GM18907 (cell line): ENCODE measurements around the gene SLC43A3.
"Not testable (repeated sequence)": the region's sequence is repeated elsewhere in the genome, so short reads cannot be mapped to it uniquely, and the experiment has no call there.

Experiments used
- ATAC-seq: cut with Tn5 transposase; IDR thresholded peaks from one replicate; pipeline ENCODE4 v1.9.1; 2021; ENCODE audit warnings: mild to moderate bottlenecking, moderate library complexity; ENCODE audit not compliant: unreplicated experiment

The SLC43A3 gene

GRCh38 chr11:57407941-57408475 is 18.9 kb downstream of the SLC43A3 start:
- no peak for ATAC-seq

GRCh38 chr11:57407010-57407920 is 19.7 kb downstream of the SLC43A3 start:
- no peak for ATAC-seq

GRCh38 chr11:57406337-57406904 is 20.5 kb downstream of the SLC43A3 start:
- peak; percentile 96 for ATAC-seq

GRCh38 chr11:57405271-57405860 is 21.6 kb downstream of the SLC43A3 start:
- ATAC-seq, result no peak

GRCh38 chr11:57403802-57404147 is 23.1 kb downstream of the SLC43A3 start:
- no peak for ATAC-seq

GRCh38 chr11:57403003-57403801 is 23.7 kb downstream of the SLC43A3 start:
- ATAC-seq, result not testable (repeated sequence)

- ATAC-seq, result no peak
Observed at GRCh38 chr11:57402188-57403002, 24.5 kb downstream of the SLC43A3 start.

GRCh38 chr11:57399972-57400578 is 26.8 kb downstream of the SLC43A3 start:
- ATAC-seq, result no peak

DNA sequence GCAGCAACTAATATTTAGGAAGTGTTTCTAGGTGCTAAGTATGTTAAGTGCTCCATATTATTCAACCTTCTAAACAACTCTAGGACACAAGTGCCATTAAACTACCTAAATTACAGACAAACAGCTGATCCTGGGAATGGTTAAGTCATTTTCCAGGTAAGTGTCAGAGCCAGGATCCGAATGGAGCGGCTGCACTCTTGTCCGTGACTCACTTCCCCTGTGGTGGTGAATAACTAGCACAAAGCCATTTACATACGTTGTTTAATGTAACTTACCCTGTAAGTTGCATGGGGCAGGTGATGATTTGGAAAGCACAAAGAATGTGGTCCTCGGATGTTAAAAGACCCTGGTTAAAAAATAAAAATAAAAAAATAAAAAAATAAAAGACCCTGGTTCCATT is 27.7 kb downstream of the SLC43A3 start:
- ATAC-seq, result no peak

GRCh38 chr11:57397394-57397990 is 29.4 kb downstream of the SLC43A3 start:
- no peak for ATAC-seq

GRCh38 chr11:57396744-57397143 is 30.2 kb downstream of the SLC43A3 start:
- no peak for ATAC-seq

DNA sequence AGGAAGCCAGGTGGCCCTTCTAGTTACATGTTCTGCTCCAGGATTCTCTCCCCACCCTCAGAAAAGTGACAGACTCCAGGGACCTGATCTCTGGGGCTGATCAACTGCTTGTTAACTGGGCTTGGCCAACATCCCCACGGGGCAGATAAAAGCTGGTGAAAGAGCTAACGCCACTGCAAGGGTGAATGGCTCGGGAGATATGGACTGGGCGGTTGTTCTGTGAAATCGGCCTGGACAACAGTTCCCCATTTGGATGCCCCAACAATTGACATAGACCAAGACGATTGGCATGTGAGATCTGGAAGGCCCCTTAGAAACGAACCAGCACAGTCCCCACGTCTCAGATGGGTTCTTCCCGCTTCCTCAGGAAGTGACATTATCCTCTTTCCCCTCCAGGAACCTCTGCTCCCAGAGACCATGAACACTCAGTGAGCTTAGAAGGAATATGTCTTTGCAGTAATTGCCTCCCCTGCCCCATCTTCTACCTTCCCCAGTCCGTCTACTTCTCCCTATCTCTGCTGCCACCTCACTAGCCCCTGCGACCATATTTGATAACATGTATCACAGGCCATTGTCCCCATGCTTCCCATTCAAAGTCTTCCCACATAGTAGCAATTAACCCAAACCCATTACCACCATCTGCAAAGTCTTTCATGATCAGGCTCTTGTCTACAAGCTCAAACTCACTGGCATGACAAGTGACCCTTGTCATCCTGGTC is 30.9 kb downstream of the SLC43A3 start:
- no peak for ATAC-seq

DNA sequence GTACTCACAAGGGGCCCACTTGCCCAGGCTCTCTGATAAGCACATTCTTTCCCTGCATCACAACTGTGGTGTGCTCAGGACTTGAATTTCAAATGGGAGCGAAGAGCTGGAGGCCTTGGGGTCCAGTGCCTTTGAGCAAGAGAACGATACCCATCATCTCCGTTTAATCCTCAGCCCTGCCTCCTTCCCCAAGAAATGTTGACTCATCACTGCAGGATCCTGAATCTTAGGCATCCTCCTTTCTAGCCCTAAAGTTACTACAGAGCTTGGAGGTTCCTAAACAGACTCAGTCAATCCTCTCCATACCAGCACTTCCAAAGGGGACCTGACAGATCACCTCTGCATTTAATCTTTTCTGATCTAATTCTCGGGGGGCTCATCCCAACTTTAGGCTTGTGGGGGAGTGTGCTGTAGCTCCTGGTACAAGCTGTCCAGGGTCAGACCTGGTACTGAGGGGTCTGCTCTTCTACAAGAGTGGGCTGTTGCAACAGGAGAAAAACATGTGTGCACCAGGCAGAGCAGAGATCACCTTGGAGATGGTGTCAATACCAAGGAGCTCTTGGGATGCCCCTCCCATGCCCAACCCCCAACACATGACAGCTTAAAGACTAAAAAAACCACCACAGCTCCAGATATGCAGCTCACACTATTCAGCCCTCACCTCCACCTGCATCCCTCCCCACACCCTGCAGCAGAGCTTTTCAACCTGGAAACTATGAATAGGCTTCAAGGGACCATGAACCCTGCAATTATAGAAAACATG is 32.5 kb downstream of the SLC43A3 start:
- no peak for ATAC-seq

- no peak for ATAC-seq
Observed at GRCh38 chr11:57392763-57393105, 34.2 kb downstream of the SLC43A3 start.

DNA sequence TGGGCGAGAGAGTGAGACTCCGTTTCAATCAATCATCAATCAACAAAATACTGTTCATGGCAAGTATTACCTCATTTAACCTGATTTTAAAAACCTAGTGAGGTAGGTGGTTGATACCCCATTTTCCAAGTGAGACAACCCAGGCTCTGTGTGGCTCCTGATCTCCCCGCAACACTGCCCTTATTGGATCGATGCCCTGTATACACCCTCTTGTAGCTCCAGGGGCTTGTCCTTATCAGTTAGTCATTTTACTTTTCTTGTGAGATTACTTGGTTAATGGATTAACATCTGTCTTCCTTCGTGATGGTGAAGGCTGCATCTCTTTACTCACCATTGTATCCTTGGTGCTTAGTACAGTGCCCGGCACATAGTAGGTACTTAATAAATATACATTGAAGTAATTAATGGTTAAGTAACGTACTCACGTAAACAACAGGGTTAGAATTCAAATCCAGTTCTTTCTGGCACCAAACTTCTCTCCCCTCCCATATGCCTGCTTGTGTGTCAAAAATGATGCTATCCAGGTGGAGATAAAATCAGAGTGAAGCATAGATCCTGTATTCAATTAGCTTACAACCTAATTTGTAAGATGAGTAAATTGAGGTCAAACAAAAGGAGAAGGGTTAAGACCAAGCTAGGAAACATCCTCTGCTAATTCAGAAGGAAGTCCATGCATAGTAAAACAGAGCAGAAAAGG is 34.7 kb downstream of the SLC43A3 start:
- no peak for ATAC-seq

DNA sequence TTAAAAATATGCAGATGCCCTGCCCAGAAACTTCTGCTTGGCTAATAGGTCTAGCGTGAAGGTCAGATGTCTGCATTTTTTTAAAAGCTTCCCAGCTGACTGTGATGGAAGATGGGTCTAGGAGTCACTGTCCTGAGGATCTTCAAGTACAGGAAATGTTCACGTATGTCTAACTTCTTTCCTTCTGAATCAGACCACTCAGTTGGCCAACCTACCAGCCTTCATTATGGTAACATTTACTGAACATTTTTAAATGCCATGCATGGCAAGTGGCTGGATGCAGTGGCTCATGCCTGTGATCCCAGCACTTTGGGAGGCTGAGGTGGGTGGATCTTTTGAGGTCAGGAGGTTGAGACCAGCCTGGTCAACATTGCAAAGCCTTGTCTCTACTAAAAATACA is 35.4 kb downstream of the SLC43A3 start:
- no peak for ATAC-seq

- ATAC-seq, result no peak
Observed at GRCh38 chr11:57391111-57391510, 35.8 kb downstream of the SLC43A3 start.
